ENCODE data around the gene SEMA4D. TPM values are rescaled to one million over a fixed set of nuclear protein-coding genes. Genes with fewer than 3 reads are reported as not detected.

The SEMA4D gene
- polyA plus RNA-seq, 1 donor from 2014 or later, result 34.0 TPM

- Histone ChIP-seq H2AFZ (ENCODE audit: low read depth, low read length) (no peak overlapping the region), H4K20me1 (ENCODE audit: insufficient read depth) (no peaks in the 10 kb centered on the region), H3F3A (ENCODE audit: insufficient read depth, low read length, poor library complexity, severe bottlenecking) (no peaks in the 10 kb centered on the region)
These were observed 37.5 kb upstream of the SEMA4D start for GRCh38 chr9:89535461-89535860.

GRCh38 chr9:89534515-89535287, 36.8 kb upstream of the SEMA4D start:
- TF ChIP-seq POLR2AphosphoS5 (IDR thresholded peaks at IDR 0.05), result peak; percentile 17
- no peak for TF ChIP-seq SMC3 (conservative IDR thresholded peaks at IDR 0.05; ENCODE audit: poor library complexity)
- no peak for TF ChIP-seq EP300 (conservative IDR thresholded peaks at IDR 0.05; ENCODE audit: poor library complexity, severe bottlenecking)
- TF ChIP-seq TAF1 (IDR thresholded peaks at IDR 0.05; ENCODE audit: low read depth), result no peak
- TF ChIP-seq, protein P1, sequence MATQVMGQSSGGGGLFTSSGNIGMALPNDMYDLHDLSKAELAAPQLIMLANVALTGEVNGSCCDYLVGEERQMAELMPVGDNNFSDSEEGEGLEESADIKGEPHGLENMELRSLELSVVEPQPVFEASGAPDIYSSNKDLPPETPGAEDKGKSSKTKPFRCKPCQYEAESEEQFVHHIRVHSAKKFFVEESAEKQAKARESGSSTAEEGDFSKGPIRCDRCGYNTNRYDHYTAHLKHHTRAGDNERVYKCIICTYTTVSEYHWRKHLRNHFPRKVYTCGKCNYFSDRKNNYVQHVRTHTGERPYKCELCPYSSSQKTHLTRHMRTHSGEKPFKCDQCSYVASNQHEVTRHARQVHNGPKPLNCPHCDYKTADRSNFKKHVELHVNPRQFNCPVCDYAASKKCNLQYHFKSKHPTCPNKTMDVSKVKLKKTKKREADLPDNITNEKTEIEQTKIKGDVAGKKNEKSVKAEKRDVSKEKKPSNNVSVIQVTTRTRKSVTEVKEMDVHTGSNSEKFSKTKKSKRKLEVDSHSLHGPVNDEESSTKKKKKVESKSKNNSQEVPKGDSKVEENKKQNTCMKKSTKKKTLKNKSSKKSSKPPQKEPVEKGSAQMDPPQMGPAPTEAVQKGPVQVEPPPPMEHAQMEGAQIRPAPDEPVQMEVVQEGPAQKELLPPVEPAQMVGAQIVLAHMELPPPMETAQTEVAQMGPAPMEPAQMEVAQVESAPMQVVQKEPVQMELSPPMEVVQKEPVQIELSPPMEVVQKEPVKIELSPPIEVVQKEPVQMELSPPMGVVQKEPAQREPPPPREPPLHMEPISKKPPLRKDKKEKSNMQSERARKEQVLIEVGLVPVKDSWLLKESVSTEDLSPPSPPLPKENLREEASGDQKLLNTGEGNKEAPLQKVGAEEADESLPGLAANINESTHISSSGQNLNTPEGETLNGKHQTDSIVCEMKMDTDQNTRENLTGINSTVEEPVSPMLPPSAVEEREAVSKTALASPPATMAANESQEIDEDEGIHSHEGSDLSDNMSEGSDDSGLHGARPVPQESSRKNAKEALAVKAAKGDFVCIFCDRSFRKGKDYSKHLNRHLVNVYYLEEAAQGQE (IDR thresholded peaks at IDR 0.05; ENCODE audit: borderline replicate concordance), result peak; percentile 69
- no peak overlapping the region for H3K4me3 ChIP-seq (ENCODE audit: low read length)
- H3K9me3 ChIP-seq (ENCODE audit: low read length), result no peaks in the 10 kb centered on the region
- no peaks in the 10 kb centered on the region for H3K9me2 ChIP-seq (ENCODE audit: insufficient read depth, low read length)
- peak overlapping the region; percentile 13 for H3K9ac ChIP-seq (ENCODE audit: low read length)
- no peaks in the 10 kb centered on the region for H3K36me3 ChIP-seq (ENCODE audit: insufficient read depth, low read length)
- no peak overlapping the region for H2AFZ ChIP-seq (ENCODE audit: low read depth, low read length)
- H3K27me3 ChIP-seq (ENCODE audit: insufficient read depth, low read depth, low read length), result no peaks in the 10 kb centered on the region
- no peaks in the 10 kb centered on the region for H3F3A ChIP-seq (ENCODE audit: insufficient read depth, low read length, poor library complexity, severe bottlenecking)
- no peaks in the 10 kb centered on the region for H3K79me2 ChIP-seq (replicated peaks; ENCODE audit: insufficient read depth, low read length)
- H3K4me2 ChIP-seq (ENCODE audit: low read length), result no peak overlapping the region
- H4K20me1 ChIP-seq (ENCODE audit: insufficient read depth), result no peaks in the 10 kb centered on the region
- no peak overlapping the region for H3K27ac ChIP-seq (ENCODE audit: low read length)

More at GRCh38 chr9:89535461-89535860, 37.5 kb upstream of the SEMA4D start:
- H3K4me3 ChIP-seq (ENCODE audit: low read length), result no peak overlapping the region
- no peak overlapping the region for H3K9ac ChIP-seq (ENCODE audit: low read length)
- H3K36me3 ChIP-seq (ENCODE audit: insufficient read depth, low read length), result no peaks in the 10 kb centered on the region
- no peak overlapping the region for H3K4me2 ChIP-seq (ENCODE audit: low read length)
- TF ChIP-seq POLR2AphosphoS5 (IDR thresholded peaks at IDR 0.05), result no peak
- TF ChIP-seq EZH2 (IDR thresholded peaks at IDR 0.05; ENCODE audit: borderline replicate concordance, insufficient read depth, low read length, poor library complexity, severe bottlenecking), result no peak
- no peak for TF ChIP-seq MXI1 (conservative IDR thresholded peaks at IDR 0.05; ENCODE audit: poor library complexity, severe bottlenecking)
- TF ChIP-seq RAD21 (conservative IDR thresholded peaks at IDR 0.05), result no peak
- no peak for TF ChIP-seq SMC3 (conservative IDR thresholded peaks at IDR 0.05; ENCODE audit: poor library complexity)
- TF ChIP-seq, protein P1 (IDR thresholded peaks at IDR 0.05; ENCODE audit: borderline replicate concordance), result no peak
- TF ChIP-seq TAF1 (IDR thresholded peaks at IDR 0.05; ENCODE audit: low read depth), result no peak
- no peak for TF ChIP-seq EP300 (conservative IDR thresholded peaks at IDR 0.05; ENCODE audit: poor library complexity, severe bottlenecking)
- TF ChIP-seq CTCF (IDR thresholded peaks at IDR 0.05; ENCODE audit: poor library complexity, severe bottlenecking), result no peak
- H3K27me3 ChIP-seq (ENCODE audit: insufficient read depth, low read depth, low read length), result no peaks in the 10 kb centered on the region
- no peaks in the 10 kb centered on the region for H3K9me2 ChIP-seq (ENCODE audit: insufficient read depth, low read length)
- no peaks in the 10 kb centered on the region for H3K79me2 ChIP-seq (replicated peaks; ENCODE audit: insufficient read depth, low read length)
- no peaks in the 10 kb centered on the region for H3K9me3 ChIP-seq (ENCODE audit: low read length)
- no peak overlapping the region for H3K27ac ChIP-seq (ENCODE audit: low read length)
